ENCODE data around the gene RTL9. TPM values are rescaled to one million over a fixed set of nuclear protein-coding genes. Genes with fewer than 3 reads are reported as not detected.
"Not testable (repeated sequence)": the region's sequence is repeated elsewhere in the genome, so short reads cannot be mapped to it uniquely, and the experiment has no call there.

The RTL9 gene
- total and polyA plus RNA-seq, 9 of the 15 experiments (the other 6 are each of a cell fraction or from before 2014, with no cell fraction given) = 0.04 to 0.35 (median 0.13) TPM; not detected in 1

DNA sequence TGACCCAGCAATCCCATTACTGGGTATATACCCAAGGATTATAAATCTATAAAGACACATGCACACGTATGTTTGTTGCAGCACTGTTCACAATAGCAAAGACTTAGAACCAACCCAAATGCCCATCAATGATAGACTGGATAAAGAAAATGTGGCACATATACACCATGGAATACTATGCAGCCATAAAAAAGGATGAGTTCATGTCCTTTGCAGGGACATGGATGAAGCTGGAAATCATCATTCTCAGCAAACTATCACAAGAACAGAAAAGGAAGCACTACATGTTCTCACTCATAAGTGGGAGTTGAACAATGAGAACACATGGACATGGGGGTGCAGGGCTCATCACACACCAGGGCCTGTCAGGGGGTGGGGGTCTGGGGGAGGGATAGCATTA is 25.2 kb upstream of the RTL9 start:
- intact Hi-C loops (cut with micrococcal nuclease); POLR2A ChIA-PET; DNase-seq (ENCODE audit: extremely low read depth in 1 of 4, low spot score in 3 of 4); H3K9ac ChIP-seq (ENCODE audit: insufficient read depth in 1 of 2, low read depth in 2 of 2, low read length in 2 of 2); H3K79me2 ChIP-seq (ENCODE audit: control insufficient read depth, insufficient read depth, low read length); H3K9me1 ChIP-seq (ENCODE audit: control insufficient read depth, insufficient read depth, low read length); H3K27ac ChIP-seq (ENCODE audit: extremely low read depth, low read depth, low read length); H3K4me3 ChIP-seq; H3K36me3 ChIP-seq (ENCODE audit: control insufficient read depth, insufficient read depth, low read length); H3K9me3 ChIP-seq (replicated peaks; ENCODE audit: control insufficient read depth, insufficient read depth, low read depth, low read length); H3K4me1 ChIP-seq (replicated peaks in 1 of 2; ENCODE audit: control insufficient read depth in 2 of 2, insufficient read depth in 2 of 2, low read length in 2 of 2); H3K27me3 ChIP-seq (ENCODE audit: control insufficient read depth in 2 of 2, insufficient read depth in 2 of 2, low read length in 2 of 2); FAIRE-seq; H4K20me1 ChIP-seq (replicated peaks; ENCODE audit: control insufficient read depth, insufficient read depth, low read length); in situ Hi-C loops (cut with MboI); ATAC-seq; BruUV-seq (replicated peaks); CTCF ChIA-PET (ENCODE audit: low intra/inter-chr PET ratio); H2AFZ ChIP-seq (ENCODE audit: low read depth, low read length); H3K4me2 ChIP-seq (ENCODE audit: insufficient read depth, low read length): not testable (repeated sequence)
- TF ChIP-seq KDM1A (IDR thresholded peaks at IDR 0.05) = 0 out of 4 replicates have a peak, but pooled peaks of 1 of the 2 experiments have one; percentile 10
- TF ChIP-seq BCOR (IDR thresholded peaks at IDR 0.05) = peak; percentile 57; the same call in 1 of the 2 replicates
- peak; percentile 77 for TF ChIP-seq ZNF146 (CRISPR knock-in tag; IDR thresholded peaks at IDR 0.05; ENCODE audit: unreplicated experiment)
- WGBS (ENCODE audit: insufficient coverage, low coverage, missing lambda C conversion rate) = 43% methylated on average over 1 of the region's 1 CpG

DNA sequence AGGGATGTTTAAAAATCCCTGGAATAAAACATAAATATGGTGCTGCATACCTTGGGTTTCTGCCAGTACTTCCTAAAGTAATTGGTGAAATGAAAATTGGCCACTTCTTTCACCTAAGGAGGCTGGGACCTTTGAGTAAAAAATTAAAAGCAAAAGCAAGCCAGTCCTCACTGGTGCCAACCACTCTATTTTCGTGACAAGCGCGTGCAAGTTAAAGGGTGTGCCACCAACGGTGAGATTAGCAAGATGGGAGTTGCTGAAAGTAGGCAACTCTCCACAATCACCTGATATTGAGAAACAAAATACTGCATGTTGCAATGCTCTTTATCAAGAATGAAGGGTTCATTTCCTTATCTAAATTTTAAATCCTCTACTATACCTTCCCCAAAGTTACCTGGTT is 19.7 kb upstream of the RTL9 start:
- H2AFZ ChIP-seq (ENCODE audit: low read depth, low read length) = no peak overlapping the region
- H3K36me3 ChIP-seq (ENCODE audit: control insufficient read depth, insufficient read depth, low read length) = no peaks in the 10 kb centered on the region
- in situ Hi-C loops (cut with MboI) (no loop called here), intact Hi-C loops (cut with micrococcal nuclease) (no loop called here)
- no peak for DNase-seq (ENCODE audit: extremely low read depth in 1 of 4, low spot score in 3 of 4)
- BruUV-seq (replicated peaks) = no TSS peak
- CTCF ChIA-PET (ENCODE audit: low intra/inter-chr PET ratio) = no interaction called here
- no peaks in the 10 kb centered on the region for H3K79me2 ChIP-seq (ENCODE audit: control insufficient read depth, insufficient read depth, low read length)
- no peaks in the 10 kb centered on the region for H4K20me1 ChIP-seq (replicated peaks; ENCODE audit: control insufficient read depth, insufficient read depth, low read length)
- H3K9me1 ChIP-seq (ENCODE audit: control insufficient read depth, insufficient read depth, low read length) = no peaks in the 10 kb centered on the region
- H3K9ac ChIP-seq (ENCODE audit: insufficient read depth in 1 of 2, low read depth in 2 of 2, low read length in 2 of 2) = no peak overlapping the region
- peaks cover 0 to 3% of the 10 kb centered on the region in 2 experiments; a peak in 2 of 5 replicates for H3K4me1 ChIP-seq (replicated peaks in 1 of 2; ENCODE audit: control insufficient read depth in 2 of 2, insufficient read depth in 2 of 2, low read length in 2 of 2)
- no peaks in the 10 kb centered on the region for H3K27me3 ChIP-seq (ENCODE audit: control insufficient read depth in 2 of 2, insufficient read depth in 2 of 2, low read length in 2 of 2)
- no peaks in the 10 kb centered on the region; the same call in 1 of the 2 replicates for H3K9me3 ChIP-seq (replicated peaks; ENCODE audit: control insufficient read depth, insufficient read depth, low read depth, low read length)
- no peak overlapping the region for H3K4me3 ChIP-seq
- H3K27ac ChIP-seq (ENCODE audit: extremely low read depth, low read depth, low read length) = no peak overlapping the region
- no peak overlapping the region for H3K4me2 ChIP-seq (ENCODE audit: insufficient read depth, low read length)
- 78% methylated on average over 4 of the region's 4 CpGs for WGBS (ENCODE audit: insufficient coverage, low coverage, missing lambda C conversion rate)
- POLR2A ChIA-PET = no interaction called here
- ATAC-seq = no peak
- FAIRE-seq = no peak
- no peak for TF ChIP-seq TAL1 (IDR thresholded peaks at IDR 0.05)
- no peak for TF ChIP-seq ERF (CRISPR knock-in tag; IDR thresholded peaks at IDR 0.05)
- no peak for TF ChIP-seq MCM2 (IDR thresholded peaks at IDR 0.05; ENCODE audit: low read depth)
- TF ChIP-seq PPARD (CRISPR knock-in tag; IDR thresholded peaks at IDR 0.05) = no peak
- TF ChIP-seq NFIX (CRISPR knock-in tag; IDR thresholded peaks at IDR 0.05; ENCODE audit: low read depth) = no peak
- no peak for TF ChIP-seq SRSF3 (IDR thresholded peaks at IDR 0.05; ENCODE audit: insufficient read depth, low read length)
- TF ChIP-seq, protein P1, sequence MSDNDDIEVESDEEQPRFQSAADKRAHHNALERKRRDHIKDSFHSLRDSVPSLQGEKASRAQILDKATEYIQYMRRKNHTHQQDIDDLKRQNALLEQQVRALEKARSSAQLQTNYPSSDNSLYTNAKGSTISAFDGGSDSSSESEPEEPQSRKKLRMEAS (CRISPR knock-in tag; IDR thresholded peaks at IDR 0.05) = no peak
- TF ChIP-seq ARHGAP35 (IDR thresholded peaks at IDR 0.05; ENCODE audit: partially characterized antibody) = no peak
- TF ChIP-seq ZNF707 (CRISPR knock-in tag; conservative IDR thresholded peaks at IDR 0.05) = no peak
- no peak for TF ChIP-seq RBM15 (IDR thresholded peaks at IDR 0.05; ENCODE audit: insufficient read depth, low read length)
- TF ChIP-seq MAZ (CRISPR knock-in tag; conservative IDR thresholded peaks at IDR 0.05 in 1 of 2, IDR thresholded peaks at IDR 0.05 in 1 of 2) = no peak
- TF ChIP-seq ZFPM2 (CRISPR knock-in tag; IDR thresholded peaks at IDR 0.05) = no peak
- TF ChIP-seq, protein P2, sequence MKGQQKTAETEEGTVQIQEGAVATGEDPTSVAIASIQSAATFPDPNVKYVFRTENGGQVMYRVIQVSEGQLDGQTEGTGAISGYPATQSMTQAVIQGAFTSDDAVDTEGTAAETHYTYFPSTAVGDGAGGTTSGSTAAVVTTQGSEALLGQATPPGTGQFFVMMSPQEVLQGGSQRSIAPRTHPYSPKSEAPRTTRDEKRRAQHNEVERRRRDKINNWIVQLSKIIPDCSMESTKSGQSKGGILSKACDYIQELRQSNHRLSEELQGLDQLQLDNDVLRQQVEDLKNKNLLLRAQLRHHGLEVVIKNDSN (CRISPR knock-in tag; IDR thresholded peaks at IDR 0.05) = no peak

Measured in K562 (cell line).